H7 (cell line): Measurements from ENCODE around the gene NT5DC4. TPM values are rescaled to one million over a fixed set of nuclear protein-coding genes. Genes with fewer than 3 reads are reported as not detected.
"Not testable (repeated sequence)": the region's sequence is repeated elsewhere in the genome, so short reads cannot be mapped to it uniquely, and the experiment has no call there.

Experiments
- DNase-seq: peaks from one replicate; pipeline ENCODE4 v3.0.0; 2012
- H3K27me3 ChIP-seq: 2 replicates; pipeline ENCODE4 v1.6.0; 2011; ENCODE audit warnings: mild to moderate bottlenecking, low read length; ENCODE audit not compliant: control insufficient read depth, insufficient read depth
- H3K36me3 ChIP-seq: replicated peaks from 2 replicates; pipeline ENCODE4 v1.5.1; 2011; ENCODE audit warnings: low read length; ENCODE audit not compliant: control insufficient read depth, insufficient read depth
- H3K4me3 ChIP-seq: 2 replicates; pipeline ENCODE4 v1.5.1; 2011; ENCODE audit warnings: low read depth, mild to moderate bottlenecking, control low read depth, low read length, moderate library complexity; ENCODE audit not compliant: insufficient read depth
- total RNA-seq: library from RNA; depleted of rRNA; stranded (reverse); fragments of >200 nt; shearing (Covaris generic); gene quantifications from 2 replicates; pipeline ENCODE4 v1.2.3, GENCODE V29; 2014

NT5DC4 gene
- total RNA-seq, 1 experiment from 2014 or later: not detected

DNA sequence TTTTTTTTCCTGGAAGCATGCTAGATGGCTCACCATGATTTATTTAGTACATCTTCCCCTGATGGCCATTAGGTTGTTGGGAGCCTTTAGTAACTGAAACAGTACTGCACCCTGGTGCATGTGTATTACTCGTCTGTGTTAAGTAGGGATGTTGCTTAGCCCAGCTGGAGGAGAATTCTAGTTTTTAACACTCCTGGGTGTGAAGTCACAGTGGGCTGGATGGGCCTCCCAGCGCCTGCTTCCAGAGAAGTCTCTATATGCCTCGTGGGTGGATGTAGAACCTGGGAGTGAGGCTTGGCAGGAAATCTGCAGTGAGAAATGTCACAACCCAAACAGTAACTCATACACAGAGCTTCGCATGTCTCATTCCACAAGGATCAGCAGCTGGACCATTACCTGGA, 28.9 kb upstream of the NT5DC4 start:
- Histone ChIP-seq H3K4me3 (no peak overlapping the region), H3K27me3 (no peaks in the 10 kb centered on the region), H3K36me3 (no peaks in the 10 kb centered on the region)
- DNase-seq: no peak

- Histone ChIP-seq H3K36me3 (no peaks in the 10 kb centered on the region), H3K27me3 (no peaks in the 10 kb centered on the region), H3K4me3 (no peak overlapping the region)
- peak; percentile 53 for DNase-seq
Observed at GRCh38 chr2:112692495-112692911, 28.3 kb upstream of the NT5DC4 start.

DNA sequence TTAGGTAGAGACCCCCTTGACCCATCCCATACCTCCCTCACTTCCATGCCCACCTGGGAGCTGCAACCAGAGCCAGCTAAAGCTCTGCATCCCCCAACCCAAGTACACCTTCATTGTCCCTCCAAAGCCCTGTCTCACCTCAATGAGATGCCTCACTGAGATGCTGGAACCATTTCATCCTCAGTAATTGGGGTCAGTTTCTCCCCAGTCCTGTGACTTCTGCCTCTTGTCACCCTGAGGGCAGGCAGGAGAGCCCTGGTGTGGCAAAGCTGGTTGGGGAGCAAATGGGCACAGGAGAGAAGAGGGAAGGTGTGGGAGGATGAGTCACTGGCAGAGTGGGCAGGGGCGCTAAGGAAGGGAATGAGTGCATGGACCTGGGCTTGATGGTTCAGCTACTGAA, 27.9 kb upstream of the NT5DC4 start:
- Histone ChIP-seq H3K27me3 (no peaks in the 10 kb centered on the region), H3K36me3 (no peaks in the 10 kb centered on the region), H3K4me3 (no peak overlapping the region)
- DNase-seq: no peak

DNA sequence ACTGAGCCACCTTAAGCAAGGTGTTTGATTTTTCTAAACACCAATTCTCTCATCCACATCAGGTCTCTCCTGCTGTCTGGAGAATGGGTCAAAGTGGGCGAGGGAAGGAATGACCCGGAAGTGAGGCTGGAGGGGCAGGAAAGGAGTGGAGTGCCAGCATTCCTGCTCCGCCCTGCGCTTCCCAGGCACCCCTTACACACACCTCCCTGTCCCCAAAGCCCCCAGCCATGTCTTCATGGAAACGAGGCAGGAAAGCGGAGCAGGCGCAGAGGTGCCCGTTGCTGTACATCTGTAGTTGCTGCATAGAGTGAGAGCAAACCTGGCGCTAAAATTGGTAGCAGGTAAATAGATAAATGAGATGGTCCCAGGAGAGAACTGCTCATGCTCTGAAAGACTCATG, 27.2 kb upstream of the NT5DC4 start:
- H3K36me3 ChIP-seq: no peaks in the 10 kb centered on the region
- no peak for DNase-seq
- no peaks in the 10 kb centered on the region for H3K27me3 ChIP-seq
- H3K4me3 ChIP-seq: no peak overlapping the region

DNA sequence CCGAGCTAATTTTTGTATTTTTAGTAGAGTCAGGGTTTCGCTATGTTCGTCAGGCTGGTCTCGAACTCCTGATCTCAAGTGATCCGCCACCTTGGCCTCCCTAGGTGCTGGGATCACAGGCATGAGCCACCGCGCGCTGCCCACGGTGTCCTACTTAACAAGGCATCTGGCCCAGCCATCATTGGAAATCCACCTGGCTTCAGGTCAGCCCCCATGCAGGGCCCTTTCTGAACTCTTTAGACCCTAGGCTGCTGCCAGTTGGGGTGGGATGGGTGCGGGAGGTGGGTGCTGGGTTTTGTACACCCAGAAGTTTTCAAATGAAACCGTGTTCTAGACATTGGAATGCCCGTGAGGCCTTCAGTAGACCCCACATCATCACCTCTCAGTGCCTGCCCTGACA, 26.6 kb upstream of the NT5DC4 start:
- H3K27me3 ChIP-seq: no peaks in the 10 kb centered on the region
- H3K36me3 ChIP-seq: no peaks in the 10 kb centered on the region
- DNase-seq: no peak
- no peak overlapping the region for H3K4me3 ChIP-seq

DNA sequence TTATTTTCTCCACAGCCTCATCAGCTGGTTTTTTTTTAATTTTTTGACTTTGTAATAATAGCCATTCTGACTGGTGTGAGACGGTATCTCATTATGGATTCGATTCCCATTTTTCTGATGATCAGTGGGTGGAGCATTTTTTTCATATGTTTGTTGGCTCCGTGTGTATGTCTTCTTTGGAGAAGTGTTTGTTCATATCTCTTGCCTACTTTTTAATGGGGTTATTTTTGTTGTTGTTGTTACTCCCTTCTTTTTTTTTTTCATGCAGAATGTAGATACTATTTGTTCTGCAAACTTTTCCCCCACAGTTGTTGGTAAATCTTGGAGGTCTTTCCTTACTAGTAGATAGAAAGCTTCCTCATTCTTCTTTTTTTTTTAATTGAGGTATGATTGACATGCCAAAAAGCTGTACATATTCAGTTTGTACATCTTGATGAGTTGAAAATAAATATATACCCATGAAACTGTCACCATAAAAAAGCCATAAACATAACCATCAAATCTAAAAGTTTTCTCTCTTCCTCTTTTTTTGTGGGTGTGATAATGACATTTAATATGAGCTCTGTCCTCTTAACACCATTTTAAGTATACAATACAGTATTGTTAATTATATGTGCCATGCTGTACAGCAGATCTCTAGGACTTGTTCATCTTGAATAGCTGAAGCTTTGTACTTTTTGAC, 21.8 kb upstream of the NT5DC4 start:
- Histone ChIP-seq H3K36me3 (no peaks in the 10 kb centered on the region), H3K27me3 (no peaks in the 10 kb centered on the region), H3K4me3 (no peak overlapping the region)
- no peak for DNase-seq

GRCh38 chr2:112699984-112700667, 20.7 kb upstream of the NT5DC4 start:
- no peak for DNase-seq
- Histone ChIP-seq H3K27me3 (no peaks in the 10 kb centered on the region), H3K36me3 (no peaks in the 10 kb centered on the region), H3K4me3 (no peak overlapping the region)

GRCh38 chr2:112701052-112701451, 19.8 kb upstream of the NT5DC4 start:
- no peaks in the 10 kb centered on the region for H3K27me3 ChIP-seq
- no peak overlapping the region for H3K4me3 ChIP-seq
- H3K36me3 ChIP-seq: no peaks in the 10 kb centered on the region
- DNase-seq: no peak

DNA sequence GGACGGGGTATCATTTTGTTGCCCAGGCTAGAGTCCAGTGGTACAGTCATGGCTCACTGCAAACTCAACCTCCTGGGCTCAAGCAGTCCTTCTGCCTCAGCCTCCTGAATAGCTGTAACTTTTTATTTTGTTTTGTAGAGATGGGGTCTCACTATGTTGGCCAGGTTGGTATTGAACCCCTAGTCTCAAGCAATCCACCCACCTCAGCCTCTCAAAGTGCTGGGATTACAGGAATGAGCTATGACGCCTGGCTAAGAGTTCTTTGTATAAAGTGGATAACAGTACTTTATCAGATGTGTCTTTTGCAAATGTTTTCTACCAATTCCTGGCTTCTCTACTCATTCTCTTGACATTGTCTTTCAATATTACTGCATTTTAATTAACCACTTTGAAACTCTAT, 17.1 kb upstream of the NT5DC4 start:
- no peak for DNase-seq
- Histone ChIP-seq H3K36me3 (no peaks in the 10 kb centered on the region), H3K27me3 (no peaks in the 10 kb centered on the region), H3K4me3 (no peak overlapping the region)

DNA sequence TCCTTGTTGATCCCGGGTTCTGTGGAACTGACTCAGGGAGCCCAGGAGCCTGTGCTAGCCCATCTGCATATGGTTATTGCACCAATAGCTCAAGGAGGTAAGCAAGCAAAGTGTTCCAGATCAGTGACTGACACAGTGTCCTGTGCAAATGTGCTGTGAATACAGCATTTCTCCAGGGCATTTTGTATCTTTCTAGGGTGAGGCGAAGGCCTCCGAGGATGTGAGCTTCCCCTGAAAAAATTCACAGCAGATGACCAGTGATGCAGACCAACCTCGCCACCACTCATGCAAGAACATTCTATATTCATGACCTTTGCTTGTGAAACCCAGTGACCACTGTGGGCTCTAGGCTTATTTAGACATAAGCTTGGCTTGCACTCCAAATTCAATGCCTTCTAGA, 15.2 kb upstream of the NT5DC4 start:
- Histone ChIP-seq H3K4me3 (no peak overlapping the region), H3K27me3 (no peaks in the 10 kb centered on the region), H3K36me3 (no peaks in the 10 kb centered on the region)
- no peak for DNase-seq

DNA sequence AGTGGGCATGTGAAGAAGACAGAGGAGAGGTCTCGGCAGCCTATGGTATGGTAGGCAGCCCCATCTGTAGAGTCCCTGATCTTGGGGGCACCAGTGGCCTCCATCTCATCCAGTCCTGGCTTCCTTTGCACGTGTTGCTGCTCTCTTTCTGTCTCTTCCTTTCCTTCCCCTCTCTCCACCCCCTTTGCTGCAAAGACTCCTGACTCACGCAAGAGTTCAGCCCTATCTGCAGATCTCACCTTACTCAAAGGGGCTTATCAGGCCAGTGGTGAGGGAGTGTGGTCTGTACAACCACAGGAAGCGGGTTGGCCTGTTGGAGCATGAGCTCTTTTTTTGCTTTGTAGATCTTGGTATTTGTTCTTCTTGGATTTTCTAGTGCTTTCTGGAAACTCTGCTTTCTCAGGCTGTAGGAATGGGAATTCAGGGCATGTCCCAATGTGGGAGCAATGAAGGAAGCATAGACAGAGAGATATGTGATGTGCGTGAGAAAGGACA, 14.6 kb upstream of the NT5DC4 start:
- no peak for DNase-seq
- H3K36me3 ChIP-seq: no peaks in the 10 kb centered on the region
- H3K4me3 ChIP-seq: no peak overlapping the region
- H3K27me3 ChIP-seq: no peaks in the 10 kb centered on the region

- H3K4me3 ChIP-seq, H3K36me3 ChIP-seq, DNase-seq, H3K27me3 ChIP-seq: not testable (repeated sequence)
Observed at GRCh38 chr2:112706947-112707346, 13.9 kb upstream of the NT5DC4 start.

- no peak for DNase-seq
- Histone ChIP-seq H3K27me3 (no peaks in the 10 kb centered on the region), H3K36me3 (no peaks in the 10 kb centered on the region), H3K4me3 (no peak overlapping the region)
Observed at GRCh38 chr2:112708968-112709367, 11.9 kb upstream of the NT5DC4 start.

DNA sequence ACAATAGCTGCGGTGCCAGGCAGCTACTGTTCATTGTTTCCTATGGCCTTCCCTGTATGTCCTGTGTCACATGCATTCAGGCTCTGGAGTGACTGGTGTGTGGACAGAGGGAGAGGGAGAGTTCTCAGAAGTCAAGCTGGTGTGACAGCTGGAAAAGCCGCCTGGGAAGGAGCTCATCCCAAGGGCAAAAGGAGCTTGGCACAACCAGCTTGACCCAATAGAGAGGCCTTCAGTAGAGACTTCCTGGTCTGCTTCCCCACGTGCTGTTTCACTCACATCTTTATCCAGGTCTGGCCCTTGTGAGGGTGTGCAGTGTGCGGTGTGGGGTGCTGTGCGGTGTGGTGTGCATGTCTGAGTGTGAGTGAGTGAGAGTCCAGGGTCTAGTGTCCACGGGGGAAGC, 11.1 kb upstream of the NT5DC4 start:
- no peak for DNase-seq
- H3K4me3 ChIP-seq: no peak overlapping the region
- no peaks in the 10 kb centered on the region for H3K36me3 ChIP-seq
- H3K27me3 ChIP-seq: no peaks in the 10 kb centered on the region

DNA sequence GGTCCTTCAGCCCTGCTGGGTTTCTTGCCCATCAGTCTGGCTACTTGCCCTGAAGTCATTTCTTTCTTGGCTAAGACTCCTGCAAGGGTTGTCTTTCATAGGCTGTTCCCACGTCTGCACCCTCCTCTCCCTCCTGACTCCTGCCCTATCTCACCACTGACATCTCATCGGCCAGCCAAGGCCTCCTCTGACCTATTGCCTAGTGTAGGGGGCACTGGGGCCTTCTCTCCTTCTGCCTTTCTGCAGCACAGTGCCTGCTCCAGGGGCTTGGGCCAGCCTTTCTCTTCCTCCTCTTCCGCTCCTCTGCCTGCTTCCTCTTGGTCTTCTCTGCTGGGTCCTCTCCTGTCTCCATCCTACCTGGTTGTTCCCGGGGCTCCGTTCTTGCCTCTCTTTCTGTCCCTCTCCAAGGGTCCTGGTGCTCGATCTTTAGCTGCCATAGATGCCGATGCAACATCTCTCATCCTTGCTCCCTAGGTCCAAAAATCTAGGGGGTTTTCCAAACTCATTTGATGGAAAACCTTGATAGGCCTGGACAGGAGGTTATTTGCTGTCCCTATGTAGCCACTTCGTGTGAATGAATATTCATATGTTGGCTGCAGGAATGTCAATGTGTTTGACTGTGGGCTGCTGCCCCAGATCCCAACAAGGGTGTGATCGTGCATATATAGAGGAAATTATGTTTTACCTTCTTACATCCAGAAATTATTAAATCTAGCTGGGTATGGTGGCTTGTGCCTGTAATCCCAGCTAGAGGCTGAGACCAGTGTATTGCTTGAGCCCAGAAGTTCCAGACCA, 9.7 kb upstream of the NT5DC4 start:
- DNase-seq: no peak
- H3K27me3 ChIP-seq: no peaks in the 10 kb centered on the region
- no peak overlapping the region for H3K4me3 ChIP-seq
- no peaks in the 10 kb centered on the region for H3K36me3 ChIP-seq
